DND-41 (cell line): ENCODE measurements around the gene FREM1.

Experiments used
- EZH2 ChIP-seq: IDR thresholded peaks from 3 replicates; pipeline ENCODE4 v1.6.1; 2012; ENCODE audit warnings: borderline replicate concordance, low read depth, mild to moderate bottlenecking, moderate library complexity, low read length, inconsistent platforms; ENCODE audit not compliant: severe bottlenecking
- TF ChIP-seq, protein P1 (sequence below): IDR thresholded peaks from 2 replicates; pipeline ENCODE4 v1.5.1; 2012; ENCODE audit warnings: borderline replicate concordance, low read length, moderate library complexity, mild to moderate bottlenecking; ENCODE audit not compliant: poor library complexity, severe bottlenecking; ENCODE audit errors: extremely low read depth

- TF ChIP-seq, protein P1, sequence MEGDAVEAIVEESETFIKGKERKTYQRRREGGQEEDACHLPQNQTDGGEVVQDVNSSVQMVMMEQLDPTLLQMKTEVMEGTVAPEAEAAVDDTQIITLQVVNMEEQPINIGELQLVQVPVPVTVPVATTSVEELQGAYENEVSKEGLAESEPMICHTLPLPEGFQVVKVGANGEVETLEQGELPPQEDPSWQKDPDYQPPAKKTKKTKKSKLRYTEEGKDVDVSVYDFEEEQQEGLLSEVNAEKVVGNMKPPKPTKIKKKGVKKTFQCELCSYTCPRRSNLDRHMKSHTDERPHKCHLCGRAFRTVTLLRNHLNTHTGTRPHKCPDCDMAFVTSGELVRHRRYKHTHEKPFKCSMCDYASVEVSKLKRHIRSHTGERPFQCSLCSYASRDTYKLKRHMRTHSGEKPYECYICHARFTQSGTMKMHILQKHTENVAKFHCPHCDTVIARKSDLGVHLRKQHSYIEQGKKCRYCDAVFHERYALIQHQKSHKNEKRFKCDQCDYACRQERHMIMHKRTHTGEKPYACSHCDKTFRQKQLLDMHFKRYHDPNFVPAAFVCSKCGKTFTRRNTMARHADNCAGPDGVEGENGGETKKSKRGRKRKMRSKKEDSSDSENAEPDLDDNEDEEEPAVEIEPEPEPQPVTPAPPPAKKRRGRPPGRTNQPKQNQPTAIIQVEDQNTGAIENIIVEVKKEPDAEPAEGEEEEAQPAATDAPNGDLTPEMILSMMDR, result no peak
- TF ChIP-seq EZH2, result no peak
These were observed 28.1 kb downstream of the FREM1 start for GRCh38 chr9:14882090-14882489.
